ENCODE measurements around the gene JAZF1. TPM values are rescaled to one million over a fixed set of nuclear protein-coding genes. Genes with fewer than 3 reads are reported as not detected.

The JAZF1 gene
- total RNA-seq, 1 experiment from 2014 or later: 36.6 TPM

DNA sequence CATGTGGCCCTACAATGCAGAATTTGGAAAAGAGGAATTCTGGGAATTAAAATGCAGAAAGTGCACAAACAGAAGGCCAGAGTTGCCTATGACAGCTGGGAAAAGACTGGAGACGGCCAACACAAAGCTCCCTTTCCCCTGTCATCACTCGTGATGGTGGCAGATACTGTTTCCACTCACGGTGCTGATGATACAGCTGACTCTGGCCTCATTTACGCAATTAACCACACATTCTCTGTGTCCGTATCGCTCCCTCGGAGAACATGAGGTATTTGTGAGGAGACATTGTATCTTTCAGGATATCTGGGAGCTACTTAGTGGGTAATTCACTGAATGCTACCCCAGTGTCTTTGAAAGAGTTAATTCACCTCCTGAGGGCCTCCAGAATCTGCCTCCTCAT lies 267.8 kb downstream of the JAZF1 start:
- no peak for DNase-seq (ENCODE audit: low read depth in 1 of 2, low spot score in 2 of 2)
- peaks cover 3% of the 10 kb centered on the region; the same call in 1 of the 2 replicates for H3K36me3 ChIP-seq
- H3K27ac ChIP-seq: no peak overlapping the region
- peaks cover 24% of the 10 kb centered on the region for H3K4me1 ChIP-seq (replicated peaks)
- peaks cover 3% of the 10 kb centered on the region for H3K9me3 ChIP-seq (replicated peaks)
- H3K4me3 ChIP-seq: no peak overlapping the region
- no peaks in the 10 kb centered on the region for H3K27me3 ChIP-seq (replicated peaks)

DNA sequence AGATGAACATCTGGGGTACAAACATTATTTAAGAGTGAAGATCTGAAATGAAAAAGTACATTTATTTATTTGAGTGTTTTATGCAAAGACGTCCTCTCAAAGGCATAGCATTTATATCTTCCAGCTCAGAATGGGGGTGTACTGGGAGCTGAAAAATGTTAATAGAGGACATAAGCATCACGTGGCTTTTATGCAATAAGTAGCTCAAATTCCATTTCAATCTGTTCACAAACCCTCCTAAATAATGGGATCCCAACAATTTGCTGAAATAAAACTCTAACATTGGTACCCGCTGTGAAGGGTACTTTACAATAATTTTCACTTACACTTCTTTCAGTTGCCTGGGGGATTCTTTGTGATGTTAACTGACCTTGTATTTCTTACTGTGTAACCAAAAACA lies 268.7 kb downstream of the JAZF1 start:
- Histone ChIP-seq H3K4me1 (replicated peaks) (peaks cover 16% of the 10 kb centered on the region), H3K27me3 (replicated peaks) (no peaks in the 10 kb centered on the region), H3K36me3 (peaks cover 3% of the 10 kb centered on the region; the same call in 1 of the 2 replicates), H3K27ac (no peak overlapping the region), H3K4me3 (no peak overlapping the region), H3K9me3 (replicated peaks) (peaks cover 3% of the 10 kb centered on the region)
- DNase-seq (ENCODE audit: low read depth in 1 of 2, low spot score in 2 of 2): no peak

DNA sequence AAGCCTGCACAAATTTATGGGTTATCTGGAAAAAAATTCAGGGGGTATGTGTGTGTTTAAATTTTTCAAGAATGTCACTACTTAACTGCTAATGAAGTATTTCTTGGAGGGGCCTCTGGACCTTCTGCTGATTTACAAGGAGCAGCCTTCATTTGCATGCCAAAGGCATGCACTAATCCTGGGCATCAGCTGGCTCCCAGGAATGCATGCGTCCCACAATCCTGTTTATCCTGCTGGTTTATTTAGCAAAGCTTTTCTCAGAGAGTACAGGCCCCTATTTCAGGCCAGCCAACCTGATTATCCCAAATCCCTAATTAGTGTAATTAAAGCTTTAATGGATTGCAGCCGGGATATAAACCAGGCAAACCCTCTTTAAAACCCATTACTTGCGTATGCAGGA lies 270.3 kb downstream of the JAZF1 start:
- DNase-seq (ENCODE audit: low read depth in 1 of 2, low spot score in 2 of 2): no peak
- H3K27me3 ChIP-seq (replicated peaks): no peaks in the 10 kb centered on the region
- H3K36me3 ChIP-seq: no peaks in the 10 kb centered on the region
- H3K9me3 ChIP-seq (replicated peaks): no peaks in the 10 kb centered on the region
- H3K4me1 ChIP-seq (replicated peaks): peaks cover 10% of the 10 kb centered on the region
- no peak overlapping the region for H3K27ac ChIP-seq
- H3K4me3 ChIP-seq: no peak overlapping the region

DNA sequence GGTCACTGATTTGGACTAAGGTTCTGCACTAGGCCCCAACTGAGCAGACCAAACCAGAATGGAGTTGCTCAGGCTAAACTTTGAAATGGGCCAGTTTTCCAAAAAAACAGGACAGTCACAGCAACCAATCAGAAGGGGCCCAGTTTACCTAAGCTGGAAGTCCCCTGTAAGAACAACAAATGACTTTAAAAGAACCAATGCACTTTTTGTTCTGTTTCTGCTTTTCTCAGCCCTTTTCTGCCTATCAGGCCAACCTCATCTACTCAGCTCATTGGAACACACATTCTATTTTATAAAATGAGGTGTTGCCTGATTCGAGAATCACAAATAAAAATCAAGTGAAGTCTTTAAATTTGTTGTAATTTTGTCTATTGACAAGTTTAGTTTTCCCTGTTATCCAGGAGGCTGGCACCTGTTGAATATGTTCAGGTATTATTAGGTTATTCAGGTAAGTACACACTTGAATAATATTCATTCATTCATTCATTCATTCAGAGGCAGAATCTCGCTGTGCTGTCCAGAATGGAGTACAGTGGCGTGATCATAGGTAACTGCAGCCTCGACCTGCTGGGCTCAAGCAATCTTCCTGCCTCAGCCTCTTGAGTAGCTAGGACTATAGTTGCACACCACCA lies 271.9 kb downstream of the JAZF1 start:
- Histone ChIP-seq H3K27ac (no peak overlapping the region), H3K4me1 (replicated peaks) (peaks cover 10% of the 10 kb centered on the region), H3K9me3 (replicated peaks) (no peaks in the 10 kb centered on the region), H3K4me3 (no peak overlapping the region), H3K27me3 (replicated peaks) (no peaks in the 10 kb centered on the region), H3K36me3 (no peaks in the 10 kb centered on the region)
- no peak for DNase-seq (ENCODE audit: low read depth in 1 of 2, low spot score in 2 of 2)

DNA sequence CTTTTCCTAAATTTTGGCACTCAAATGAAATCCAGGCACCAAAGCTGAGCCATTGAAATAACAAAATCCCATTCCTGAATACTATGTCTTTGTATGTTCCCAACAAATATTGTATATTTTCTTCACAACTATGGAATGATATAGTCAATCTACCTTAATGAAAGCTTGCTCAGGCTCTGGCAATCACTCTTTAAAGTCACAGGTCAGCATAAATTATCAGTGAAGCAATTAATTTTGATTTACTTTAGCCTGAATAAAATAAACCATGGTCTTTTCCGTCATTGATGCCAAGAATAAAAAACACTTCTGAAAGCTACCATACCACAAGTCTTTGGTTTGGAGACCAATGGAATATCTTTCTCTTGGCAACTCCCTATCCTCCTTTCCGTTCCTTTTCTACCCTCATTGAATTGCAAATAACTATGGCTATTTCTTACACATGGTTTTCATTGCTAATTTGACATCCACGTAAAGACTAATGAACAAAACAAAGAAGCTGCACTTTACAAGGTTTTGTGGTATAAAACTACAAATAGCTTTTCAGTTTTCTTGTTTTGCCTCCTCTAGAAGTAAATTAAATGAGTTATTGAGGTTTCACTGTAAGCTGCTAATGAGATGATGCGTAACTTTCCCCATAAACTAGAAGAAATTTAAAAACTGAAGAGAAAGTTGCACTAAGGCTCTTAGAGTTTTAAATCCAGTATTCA lies 274.1 kb downstream of the JAZF1 start:
- DNase-seq (ENCODE audit: low read depth in 1 of 2, low spot score in 2 of 2): no peak
- Histone ChIP-seq H3K27ac (no peak overlapping the region), H3K4me1 (replicated peaks) (peaks cover 13% of the 10 kb centered on the region), H3K9me3 (replicated peaks) (no peaks in the 10 kb centered on the region), H3K36me3 (no peaks in the 10 kb centered on the region), H3K4me3 (no peak overlapping the region), H3K27me3 (replicated peaks) (no peaks in the 10 kb centered on the region)

DNA sequence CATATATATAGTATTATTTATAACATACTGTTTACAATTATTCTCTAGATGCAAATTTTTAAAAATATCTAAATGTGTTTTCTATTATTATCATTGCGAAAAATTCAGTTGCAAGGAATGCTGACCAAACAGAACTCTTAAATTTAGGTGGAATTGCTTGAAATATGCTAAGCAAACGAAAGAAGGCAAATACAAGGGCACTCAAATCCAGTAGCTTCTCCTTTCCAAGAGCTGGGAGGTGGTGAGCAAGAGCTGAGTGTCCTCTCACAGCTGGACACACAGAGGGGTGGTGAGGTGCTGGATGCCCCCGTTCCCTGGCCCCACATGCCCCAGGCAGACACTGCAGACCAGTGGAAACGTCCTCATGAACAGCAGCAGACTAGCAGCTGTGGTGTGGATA lies 274.6 kb downstream of the JAZF1 start:
- Histone ChIP-seq H3K9me3 (replicated peaks) (no peaks in the 10 kb centered on the region), H3K36me3 (no peaks in the 10 kb centered on the region), H3K27ac (no peak overlapping the region), H3K4me3 (no peak overlapping the region), H3K27me3 (replicated peaks) (no peaks in the 10 kb centered on the region), H3K4me1 (replicated peaks) (peaks cover 17% of the 10 kb centered on the region)
- DNase-seq (ENCODE audit: low read depth in 1 of 2, low spot score in 2 of 2): no peak

DNA sequence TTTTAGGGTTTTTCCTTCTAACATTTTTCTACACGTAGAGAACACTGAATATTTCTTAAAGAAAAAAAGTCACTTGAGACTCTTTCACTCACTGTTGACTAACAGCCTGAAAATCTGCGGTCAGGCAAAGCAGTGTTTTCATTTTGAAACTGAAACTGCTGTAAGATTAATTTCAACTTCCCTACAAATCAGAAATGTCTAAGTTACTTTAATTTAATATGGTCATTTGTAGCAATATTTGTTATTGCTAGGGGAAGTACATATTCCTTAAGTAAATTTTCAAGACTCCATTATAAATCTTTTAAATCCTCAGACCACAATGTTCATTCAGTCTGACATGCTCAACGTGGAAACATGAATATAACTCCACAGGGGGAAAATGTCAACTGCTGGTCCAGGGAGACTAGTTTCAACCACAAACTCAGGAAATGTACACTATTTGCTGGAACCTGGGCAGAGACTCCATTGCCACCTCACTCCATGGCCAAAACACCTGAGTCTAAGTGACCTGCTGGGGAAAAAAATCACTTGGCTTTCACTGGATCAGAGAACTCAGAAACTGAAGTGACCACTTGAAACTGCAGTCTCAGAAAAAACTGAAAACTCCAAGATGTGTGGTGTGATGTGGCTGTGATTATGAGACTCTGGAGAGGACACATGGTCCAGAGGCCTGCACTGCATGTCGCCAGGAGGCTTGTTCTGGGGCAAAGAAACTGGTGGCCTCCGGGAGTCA lies 279.4 kb downstream of the JAZF1 start:
- Histone ChIP-seq H3K4me3 (peak overlapping the region; percentile 19), H3K27ac (peak overlapping the region; percentile 73), H3K4me1 (replicated peaks) (peaks cover 31% of the 10 kb centered on the region), H3K36me3 (no peaks in the 10 kb centered on the region), H3K9me3 (replicated peaks) (no peaks in the 10 kb centered on the region), H3K27me3 (replicated peaks) (no peaks in the 10 kb centered on the region)
- DNase-seq (ENCODE audit: low read depth in 1 of 2, low spot score in 2 of 2): peak in 1 of 2 experiments; percentile 63

DNA sequence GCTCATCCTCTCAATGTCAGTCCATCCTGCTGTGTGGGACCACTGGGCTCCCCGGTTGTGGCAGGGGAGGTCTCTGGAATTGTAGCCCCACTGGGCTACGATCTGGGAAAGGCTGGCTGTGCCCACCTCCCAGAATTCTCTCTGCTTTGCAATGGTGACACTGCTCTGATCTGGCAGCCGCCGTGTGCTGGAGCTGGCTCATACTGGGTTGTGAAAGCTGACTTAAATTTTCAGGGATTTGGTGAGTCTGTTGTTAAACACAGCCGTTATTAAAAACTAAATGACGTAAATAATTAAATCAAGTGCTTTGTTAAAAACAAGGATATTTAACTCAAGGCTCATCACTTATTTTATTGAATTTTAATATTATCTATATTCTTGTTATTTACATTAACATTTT lies 280.6 kb downstream of the JAZF1 start:
- Histone ChIP-seq H3K4me3 (no peak overlapping the region), H3K27ac (peak overlapping the region; percentile 73), H3K9me3 (replicated peaks) (no peaks in the 10 kb centered on the region), H3K27me3 (replicated peaks) (no peaks in the 10 kb centered on the region), H3K36me3 (no peaks in the 10 kb centered on the region), H3K4me1 (replicated peaks) (peaks cover 41% of the 10 kb centered on the region)
- no peak for DNase-seq (ENCODE audit: low read depth in 1 of 2, low spot score in 2 of 2)

DNA sequence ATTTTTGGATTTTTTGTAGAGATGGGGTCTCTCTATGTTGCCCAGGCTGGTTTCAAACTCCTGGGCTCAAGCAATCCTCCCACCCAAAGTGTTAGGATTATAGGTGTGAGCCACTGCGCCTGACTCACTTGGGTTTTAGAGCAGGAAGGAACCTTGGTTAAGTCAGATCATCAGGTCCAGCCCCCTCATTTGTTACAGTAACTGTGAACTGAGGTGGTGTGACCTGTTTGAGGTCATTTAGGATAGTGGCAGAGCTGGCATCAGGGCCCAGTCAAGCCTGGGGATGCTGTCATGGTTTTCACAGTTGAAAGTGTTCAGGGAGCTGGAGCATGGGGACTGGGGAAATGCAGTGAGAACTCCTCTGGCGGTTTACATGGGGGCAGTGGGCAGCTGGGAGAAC lies 281.0 kb downstream of the JAZF1 start:
- no peak for DNase-seq (ENCODE audit: low read depth in 1 of 2, low spot score in 2 of 2)
- H3K4me3 ChIP-seq: no peak overlapping the region

DNA sequence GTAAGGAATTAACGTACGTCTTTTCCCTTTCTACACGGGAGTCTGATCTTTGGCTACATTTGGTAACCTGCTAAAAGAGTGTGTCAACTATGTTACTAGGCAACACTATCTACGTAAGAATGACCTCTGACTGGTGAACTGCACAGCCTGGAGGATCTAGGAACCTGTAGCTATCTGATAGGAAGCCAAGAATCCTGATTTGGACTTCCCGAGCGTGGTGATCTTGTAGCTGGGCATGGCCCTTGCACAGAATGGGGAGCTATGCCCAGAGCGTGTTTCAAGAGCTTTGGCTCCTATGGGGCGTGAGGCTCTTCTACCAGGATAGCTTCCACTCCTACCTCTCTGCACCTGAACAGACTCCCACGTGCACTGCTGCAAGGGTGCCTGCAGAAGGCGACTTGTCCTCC lies 283.2 kb downstream of the JAZF1 start:
- DNase-seq (ENCODE audit: low read depth in 1 of 2, low spot score in 2 of 2): no peak
- Histone ChIP-seq H3K27me3 (replicated peaks) (no peaks in the 10 kb centered on the region), H3K27ac (peak overlapping the region; percentile 27)

More for the DNA sequence above, 281.0 kb downstream of the JAZF1 start:
- Histone ChIP-seq H3K27me3 (replicated peaks) (no peaks in the 10 kb centered on the region), H3K9me3 (replicated peaks) (no peaks in the 10 kb centered on the region), H3K36me3 (no peaks in the 10 kb centered on the region; the same call in 1 of the 2 replicates), H3K4me1 (replicated peaks) (peaks cover 41% of the 10 kb centered on the region), H3K27ac (no peak overlapping the region)

DNA sequence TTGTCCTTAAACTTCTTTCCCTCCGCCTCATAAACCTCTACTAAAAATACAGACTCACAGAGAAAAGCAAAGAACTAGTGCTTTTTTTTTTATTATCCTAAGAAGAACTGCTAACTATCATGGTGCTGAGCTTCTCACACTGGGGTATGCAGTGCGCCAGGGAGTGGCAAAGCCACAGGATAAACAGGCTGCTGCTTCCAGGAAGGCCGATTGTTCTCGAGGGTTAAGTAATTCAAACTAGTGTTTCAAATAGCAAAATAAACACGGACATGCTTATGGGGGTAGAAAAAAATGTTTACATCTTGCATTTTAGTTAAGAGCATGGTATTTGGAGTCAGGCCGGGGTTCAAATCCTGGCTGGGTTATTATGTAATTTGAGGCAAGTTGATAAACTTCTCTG lies 283.6 kb downstream of the JAZF1 start:
- peaks cover 41% of the 10 kb centered on the region for H3K4me1 ChIP-seq (replicated peaks)
- no peaks in the 10 kb centered on the region for H3K27me3 ChIP-seq (replicated peaks)
- H3K9me3 ChIP-seq (replicated peaks): no peaks in the 10 kb centered on the region
- H3K36me3 ChIP-seq: peaks cover 5% of the 10 kb centered on the region; the same call in 1 of the 2 replicates
- DNase-seq (ENCODE audit: low read depth in 1 of 2, low spot score in 2 of 2): peak; percentile 76 to 83
- no peak overlapping the region for H3K4me3 ChIP-seq
- peak overlapping the region; percentile 27 for H3K27ac ChIP-seq

More for the DNA sequence above, 283.2 kb downstream of the JAZF1 start:
- Histone ChIP-seq H3K36me3 (peaks cover 5% of the 10 kb centered on the region; the same call in 1 of the 2 replicates), H3K9me3 (replicated peaks) (no peaks in the 10 kb centered on the region), H3K4me3 (no peak overlapping the region), H3K4me1 (replicated peaks) (peaks cover 41% of the 10 kb centered on the region)

DNA sequence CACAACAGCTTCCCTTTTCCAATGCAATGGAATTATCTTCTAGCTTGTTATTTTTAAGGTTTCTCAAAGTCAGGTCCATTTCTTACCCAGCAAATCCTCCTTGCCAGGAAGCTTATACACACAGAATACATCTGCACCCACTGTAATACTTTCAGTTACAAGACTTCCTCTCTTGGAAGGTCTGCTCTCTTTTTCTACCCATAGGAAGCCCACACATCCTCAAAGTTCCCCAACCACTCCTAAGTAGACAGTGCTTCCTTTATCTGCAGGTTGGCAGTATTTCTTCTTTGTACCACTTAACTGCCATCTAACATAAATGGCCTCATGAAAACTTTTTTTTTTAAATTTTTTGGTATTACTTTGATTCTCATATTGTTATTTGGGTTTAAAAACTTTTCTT lies 285.0 kb downstream of the JAZF1 start:
- no peak for DNase-seq (ENCODE audit: low read depth in 1 of 2, low spot score in 2 of 2)
- Histone ChIP-seq H3K4me3 (no peak overlapping the region), H3K27me3 (replicated peaks) (no peaks in the 10 kb centered on the region), H3K9me3 (replicated peaks) (no peaks in the 10 kb centered on the region), H3K4me1 (replicated peaks) (peaks cover 34% of the 10 kb centered on the region), H3K36me3 (peaks cover 5% of the 10 kb centered on the region; the same call in 1 of the 2 replicates), H3K27ac (peak overlapping the region; percentile 27)

DNA sequence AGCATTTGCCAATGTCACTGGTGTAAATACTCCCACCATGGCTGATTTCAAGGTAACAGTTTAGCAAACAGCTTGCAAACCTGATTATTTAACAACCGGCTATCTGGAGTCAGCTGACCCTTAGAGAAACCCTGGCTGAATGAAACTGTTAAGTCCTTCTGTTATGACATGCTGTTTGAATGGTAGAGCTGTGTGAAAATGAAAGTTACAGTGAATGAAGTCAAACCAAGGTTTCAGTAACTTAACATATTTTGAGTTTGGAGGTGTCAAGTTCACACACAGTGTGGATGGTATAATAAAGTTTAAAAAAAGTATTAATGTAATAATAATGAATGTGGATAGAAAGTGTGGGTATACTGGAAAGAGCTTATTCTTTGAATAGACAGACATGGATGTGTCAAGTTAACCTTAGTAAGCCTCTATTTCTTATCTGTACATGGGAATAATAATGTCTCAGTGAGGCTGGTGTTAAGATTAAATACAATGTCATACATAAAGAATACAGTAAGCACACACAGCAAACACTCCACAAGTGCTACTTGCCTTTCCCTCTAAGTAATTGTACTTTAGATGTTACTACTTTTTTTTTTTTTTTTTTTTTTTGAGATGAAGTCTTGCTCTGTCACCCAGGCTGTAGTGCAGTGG lies 290.3 kb downstream of the JAZF1 start:
- no peak for DNase-seq (ENCODE audit: low read depth in 1 of 2, low spot score in 2 of 2)
- Histone ChIP-seq H3K9me3 (replicated peaks) (no peaks in the 10 kb centered on the region), H3K4me3 (no peak overlapping the region), H3K27me3 (replicated peaks) (no peaks in the 10 kb centered on the region), H3K36me3 (peaks cover 15% of the 10 kb centered on the region; the same call in 1 of the 2 replicates), H3K27ac (no peak overlapping the region), H3K4me1 (replicated peaks) (peaks cover 8% of the 10 kb centered on the region)
